Small intestine (tissue), 7 donors: Measurements from ENCODE around the gene ITPR3. TPM values are rescaled to one million over a fixed set of nuclear protein-coding genes. Genes with fewer than 3 reads are reported as not detected.

Source experiments
- DNase-seq, 2 donors: peaks; one replicate each; pipeline versions ENCODE4 v3.0.0 to v3.0.0-alpha.2; 2013
- FAIRE-seq: peaks from 2 replicates; lab custom pipeline; 2012; peaks lifted over from hg19 to GRCh38; lab: Jason Lieb, UNC
- H3K27ac ChIP-seq, 3 donors: one replicate each; pipeline ENCODE4 v1.5.1; 2013; ENCODE audit warnings: low read length in 2 of 3, mild to moderate bottlenecking in 2 of 3, control low read depth in 1 of 3, inconsistent platforms in 1 of 3, low read depth in 1 of 3, moderate library complexity in 1 of 3
- H3K27me3 ChIP-seq, 3 donors: one replicate each; pipeline ENCODE4 v1.6.1; 2013; ENCODE audit warnings: low read length in 3 of 3, inconsistent platforms in 1 of 3; ENCODE audit not compliant: control insufficient read depth in 3 of 3, insufficient read depth in 3 of 3
- H3K36me3 ChIP-seq, 3 donors: one replicate each; pipeline ENCODE4 v1.6.1; 2013; ENCODE audit warnings: low read length in 3 of 3, inconsistent platforms in 1 of 3, low read depth in 1 of 3, mild to moderate bottlenecking in 1 of 3, moderate library complexity in 1 of 3; ENCODE audit not compliant: control insufficient read depth in 3 of 3, insufficient read depth in 2 of 3
- H3K4me1 ChIP-seq, 3 donors: one replicate each; pipeline ENCODE4 v1.6.1; 2013; ENCODE audit warnings: low read length in 2 of 3, inconsistent platforms in 1 of 3, low read depth in 1 of 3, mild to moderate bottlenecking in 1 of 3, moderate library complexity in 1 of 3; ENCODE audit not compliant: control insufficient read depth in 3 of 3, insufficient read depth in 2 of 3
- H3K4me3 ChIP-seq, 3 donors: one replicate each; pipeline ENCODE4 v1.5.1; 2013; ENCODE audit warnings: low read length in 3 of 3, control low read depth in 1 of 3, inconsistent platforms in 1 of 3, low read depth in 1 of 3, mild to moderate bottlenecking in 1 of 3, moderate library complexity in 1 of 3
- H3K9me3 ChIP-seq, 2 donors: one replicate each; pipeline ENCODE4 v1.6.1; 2013; ENCODE audit warnings: low read depth in 1 of 2, low read length in 1 of 2; ENCODE audit not compliant: control insufficient read depth in 2 of 2, insufficient read depth in 1 of 2
- whole genome bisulfite sequencing, 3 donors: extraction: QIAGEN DNeasy Blood & Tissue Kit; methylation state at CpG; one replicate each; pipeline ENCODE4 v1.1.7; 2013; 5-methylcytosine and 5-hydroxymethylcytosine counted together
- polyA plus RNA-seq, 4 donors: library from polyadenylated mRNA; stranded (reverse) in 3 of 4; unstranded in 1 of 4; fragments of 200-250 nt in 3 of 4; fragments of 120-200 nt in 1 of 4; gene quantifications; one replicate each; pipeline versions ENCODE4 v1.2.1 to v1.2.3, GENCODE V29; 2013
- donor health status: healthy with polysubstance abuse.
- donor health status: control.
- donor health status: control.
- donor health status: Bipolar disorder and iron deficiency.
- donor health status: healthy.

Gene ITPR3
- polyA plus RNA-seq, 4 donors = 51.6 to 62.9 (median 59.1) TPM

GRCh38 chr6:33664506-33665057 lies 43.5 kb downstream of the ITPR3 start:
- Histone ChIP-seq H3K27me3 (no peaks in the 10 kb centered on the region), H3K27ac (no peak overlapping the region), H3K9me3 (no peaks in the 10 kb centered on the region), H3K36me3 (peaks cover 20 to 89% (median 51%) of the 10 kb centered on the region in 3 donors), H3K4me1 (peaks cover 0 to 2% (median 0%) of the 10 kb centered on the region in 3 donors), H3K4me3 (no peak overlapping the region)
- DNase-seq (no peak), FAIRE-seq (no peak)
- 91 to 93% (median 92%) methylated on average over 15 to 17 of the region's 17 CpGs for WGBS, 3 donors

- FAIRE-seq = no peak
- Histone ChIP-seq H3K9me3 (no peaks in the 10 kb centered on the region), H3K4me1 (peaks cover 0 to 2% (median 0%) of the 10 kb centered on the region in 3 donors), H3K27me3 (no peaks in the 10 kb centered on the region), H3K27ac (no peak overlapping the region), H3K36me3 (peaks cover 23 to 92% (median 55%) of the 10 kb centered on the region in 3 donors), H3K4me3 (no peak overlapping the region)
- WGBS, 3 donors = 85 to 92% (median 92%) methylated on average over 13 of the region's 13 CpGs
- no peak for DNase-seq
Measured at GRCh38 chr6:33665957-33666356, 44.8 kb downstream of the ITPR3 start.

- no peak for FAIRE-seq
Measured at GRCh38 chr6:33667072-33667471, 46.0 kb downstream of the ITPR3 start.

GRCh38 chr6:33667776-33668175 lies 46.7 kb downstream of the ITPR3 start:
- H3K27ac ChIP-seq = no peak overlapping the region
- WGBS, 3 donors = 98 to 99% (median 98%) methylated on average over 11 of the region's 11 CpGs
- peaks cover 22 to 94% (median 52%) of the 10 kb centered on the region in 3 donors for H3K36me3 ChIP-seq
- DNase-seq = no peak
- H3K4me1 ChIP-seq = peaks cover 0 to 2% (median 0%) of the 10 kb centered on the region in 3 donors
- FAIRE-seq = no peak
- no peaks in the 10 kb centered on the region for H3K27me3 ChIP-seq
- no peaks in the 10 kb centered on the region for H3K9me3 ChIP-seq
- no peak overlapping the region for H3K4me3 ChIP-seq

More at GRCh38 chr6:33667072-33667471, 46.0 kb downstream of the ITPR3 start:
- no peaks in the 10 kb centered on the region for H3K9me3 ChIP-seq
- 96 to 98% (median 98%) methylated on average over 16 of the region's 16 CpGs for WGBS, 3 donors
- peaks cover 26 to 94% (median 53%) of the 10 kb centered on the region in 3 donors for H3K36me3 ChIP-seq
- no peak overlapping the region for H3K27ac ChIP-seq
- peaks cover 0 to 2% (median 0%) of the 10 kb centered on the region in 3 donors for H3K4me1 ChIP-seq
- H3K27me3 ChIP-seq = no peaks in the 10 kb centered on the region
- no peak overlapping the region for H3K4me3 ChIP-seq
- DNase-seq = no peak

- WGBS, 3 donors = 94 to 97% (median 95%) methylated on average over 8 of the region's 8 CpGs
- no peaks in the 10 kb centered on the region for H3K9me3 ChIP-seq
- H3K36me3 ChIP-seq = peaks cover 21 to 95% (median 53%) of the 10 kb centered on the region in 3 donors
- FAIRE-seq (no peak), DNase-seq (no peak)
- no peak overlapping the region for H3K4me3 ChIP-seq
- no peaks in the 10 kb centered on the region for H3K27me3 ChIP-seq
- H3K4me1 ChIP-seq = peaks cover 0 to 2% (median 0%) of the 10 kb centered on the region in 3 donors
- H3K27ac ChIP-seq = peak overlapping the region in 1 of 3 donors; percentile 32
Measured at GRCh38 chr6:33668328-33668727, 47.2 kb downstream of the ITPR3 start.

- H3K27ac ChIP-seq = peak overlapping the region in 1 of 3 donors; percentile 32
- peak; percentile 73 to 78 for DNase-seq
Measured at GRCh38 chr6:33668914-33669313, 47.8 kb downstream of the ITPR3 start.

GRCh38 chr6:33670086-33670660 lies 49.1 kb downstream of the ITPR3 start:
- Histone ChIP-seq H3K4me3 (no peak overlapping the region), H3K9me3 (no peaks in the 10 kb centered on the region), H3K27me3 (no peaks in the 10 kb centered on the region), H3K36me3 (peaks cover 29 to 94% (median 55%) of the 10 kb centered on the region in 3 donors), H3K27ac (no peak overlapping the region), H3K4me1 (peaks cover 0 to 2% (median 0%) of the 10 kb centered on the region in 3 donors)
- no peak for FAIRE-seq
- DNase-seq = no peak
- WGBS, 3 donors = 87 to 93% (median 89%) methylated on average over 21 of the region's 21 CpGs

More at GRCh38 chr6:33668914-33669313, 47.8 kb downstream of the ITPR3 start:
- Histone ChIP-seq H3K36me3 (peaks cover 22 to 95% (median 56%) of the 10 kb centered on the region in 3 donors), H3K4me1 (peaks cover 0 to 2% (median 0%) of the 10 kb centered on the region in 3 donors), H3K27me3 (no peaks in the 10 kb centered on the region), H3K9me3 (no peaks in the 10 kb centered on the region), H3K4me3 (no peak overlapping the region)
- 35 to 52% (median 51%) methylated on average over 17 of the region's 17 CpGs for WGBS, 3 donors
- FAIRE-seq = no peak

- no peak for DNase-seq
- H3K36me3 ChIP-seq = peaks cover 26 to 94% (median 53%) of the 10 kb centered on the region in 3 donors
- no peak overlapping the region for H3K4me3 ChIP-seq
- H3K4me1 ChIP-seq = peaks cover 0 to 2% (median 0%) of the 10 kb centered on the region in 3 donors
- no peak for FAIRE-seq
- H3K9me3 ChIP-seq = no peaks in the 10 kb centered on the region
- H3K27ac ChIP-seq = no peak overlapping the region
- H3K27me3 ChIP-seq = no peaks in the 10 kb centered on the region
- 77 to 90% (median 87%) methylated on average over 30 of the region's 30 CpGs for WGBS, 3 donors
Measured at GRCh38 chr6:33670971-33671743, 50.0 kb downstream of the ITPR3 start.
